GM21619 (cell line): ENCODE results near the gene PLPP3.
A peak's percentile ranks its signal among the peaks of the same experiment; 100 is the strongest.

Source experiments
- ATAC-seq: cut with Tn5 transposase; IDR thresholded peaks from one replicate; pipeline ENCODE4 v1.9.1; 2021; ENCODE audit not compliant: unreplicated experiment

Gene PLPP3

GRCh38 chr1:56548571-56548970, 30.8 kb downstream of the PLPP3 start:
- no peak for ATAC-seq

GRCh38 chr1:56547977-56548376, 31.4 kb downstream of the PLPP3 start:
- no peak for ATAC-seq

- no peak for ATAC-seq
Measured at GRCh38 chr1:56547473-56547872, 31.9 kb downstream of the PLPP3 start.

- no peak for ATAC-seq
Measured at GRCh38 chr1:56545711-56546110, 33.7 kb downstream of the PLPP3 start.

- no peak for ATAC-seq
Measured at GRCh38 chr1:56543783-56544612, 35.4 kb downstream of the PLPP3 start.

GRCh38 chr1:56542651-56543050, 36.7 kb downstream of the PLPP3 start:
- ATAC-seq: no peak

- ATAC-seq: no peak
Measured at GRCh38 chr1:56541408-56541807, 38.0 kb downstream of the PLPP3 start.

- ATAC-seq: no peak
Measured at GRCh38 chr1:56540467-56540866, 38.9 kb downstream of the PLPP3 start.

GRCh38 chr1:56539520-56539931, 39.8 kb downstream of the PLPP3 start:
- no peak for ATAC-seq

GRCh38 chr1:56538532-56538931, 40.8 kb downstream of the PLPP3 start:
- no peak for ATAC-seq

- ATAC-seq: no peak
Measured at GRCh38 chr1:56537660-56538059, 41.7 kb downstream of the PLPP3 start.

- ATAC-seq: no peak
Measured at GRCh38 chr1:56535939-56536338, 43.4 kb downstream of the PLPP3 start.

- ATAC-seq: no peak
Measured at GRCh38 chr1:56535362-56535761, 44.0 kb downstream of the PLPP3 start.

- no peak for ATAC-seq
Measured at GRCh38 chr1:56534130-56534651, 45.2 kb downstream of the PLPP3 start.

GRCh38 chr1:56533621-56534020, 45.7 kb downstream of the PLPP3 start:
- peak; percentile 64 for ATAC-seq

- ATAC-seq: no peak
Measured at GRCh38 chr1:56533197-56533596, 46.2 kb downstream of the PLPP3 start.

GRCh38 chr1:56532350-56532683, 47.0 kb downstream of the PLPP3 start:
- ATAC-seq: no peak

GRCh38 chr1:56531624-56532349, 47.6 kb downstream of the PLPP3 start:
- ATAC-seq: no peak

- no peak for ATAC-seq
Measured at GRCh38 chr1:56529801-56530200, 49.6 kb downstream of the PLPP3 start.

- ATAC-seq: no peak
Measured at GRCh38 chr1:56527548-56528302, 51.6 kb downstream of the PLPP3 start.

- ATAC-seq: peak; percentile 67
Measured at GRCh38 chr1:56526571-56527174, 52.7 kb downstream of the PLPP3 start.
